Fibroblast of skin of right biceps (primary cell): ENCODE results near the gene ARAP1.
A peak's percentile ranks its signal among the peaks of the same experiment; 100 is the strongest.

Experiments used
- DNase-seq: peaks from one replicate; pipeline ENCODE4 v3.0.0-alpha.2; 2013

The ARAP1 gene

GRCh38 chr11:72702577-72703241 lies 49.5 kb downstream of the ARAP1 start:
- DNase-seq, result no peak

DNA sequence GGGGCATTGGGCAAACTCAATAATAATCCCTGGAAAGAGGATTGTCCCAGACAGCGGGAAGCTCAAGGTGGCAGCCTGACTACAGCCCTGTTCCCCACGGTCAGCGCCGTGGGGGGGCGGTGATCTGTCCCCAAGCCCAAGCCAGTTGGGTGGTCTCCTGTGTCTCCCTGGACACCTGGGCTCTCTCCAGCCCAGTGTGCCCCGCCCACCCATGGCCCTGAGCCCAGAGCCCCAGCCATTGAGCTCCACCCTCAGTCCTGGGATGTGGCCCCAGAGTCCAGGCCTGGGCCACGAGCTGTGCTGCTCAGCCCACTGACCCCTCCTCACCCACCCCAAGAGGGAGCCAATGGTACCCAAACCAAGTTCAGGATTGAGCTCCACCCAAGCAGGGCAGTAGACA lies 50.1 kb downstream of the ARAP1 start:
- DNase-seq, result no peak

DNA sequence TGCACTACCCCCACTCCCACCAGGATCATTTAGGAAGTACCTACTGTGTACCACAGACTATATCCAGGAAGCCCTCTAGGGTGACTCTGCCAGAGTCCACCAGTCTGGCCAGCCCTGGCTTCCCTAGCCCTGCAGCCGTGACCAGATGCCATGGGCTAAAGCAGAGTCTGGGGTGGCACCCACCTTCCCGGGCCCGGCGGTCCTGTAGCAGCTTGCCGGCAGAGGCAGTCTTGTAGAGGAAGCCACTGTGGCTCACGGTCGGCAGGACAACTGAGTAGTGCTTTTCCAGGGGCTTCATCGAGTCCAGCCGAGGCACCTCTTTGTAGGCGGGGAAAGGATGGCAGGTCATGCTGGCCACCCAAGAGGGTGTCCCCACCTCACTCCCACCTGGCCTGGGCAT lies 50.7 kb downstream of the ARAP1 start:
- no peak for DNase-seq

- peak; percentile 34 for DNase-seq
Measured at GRCh38 chr11:72700146-72700545, 52.1 kb downstream of the ARAP1 start.

DNA sequence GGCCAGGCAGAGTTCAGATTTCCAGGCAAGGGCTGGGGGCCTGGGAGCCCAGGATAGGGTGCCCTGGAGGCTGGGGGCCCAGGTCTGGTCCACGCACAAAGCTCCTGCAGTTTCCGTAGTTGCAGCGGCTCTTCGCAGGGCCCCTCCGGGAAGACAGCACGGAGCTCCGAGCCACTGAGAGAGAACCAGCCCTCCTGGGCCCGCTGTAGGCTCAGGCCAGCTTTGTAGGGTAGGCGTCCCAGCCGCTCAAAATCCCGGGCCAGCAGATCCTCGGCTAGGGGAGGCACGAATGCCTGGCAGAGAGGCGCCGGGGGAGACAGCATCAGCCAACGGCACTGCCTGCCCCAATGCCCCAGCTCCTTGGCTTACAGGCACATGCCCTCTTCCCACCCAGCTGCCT lies 54.4 kb downstream of the ARAP1 start:
- no peak for DNase-seq

GRCh38 chr11:72696866-72697700 lies 55.1 kb downstream of the ARAP1 start:
- DNase-seq, result no peak

GRCh38 chr11:72695354-72695753 lies 56.9 kb downstream of the ARAP1 start:
- no peak for DNase-seq

DNA sequence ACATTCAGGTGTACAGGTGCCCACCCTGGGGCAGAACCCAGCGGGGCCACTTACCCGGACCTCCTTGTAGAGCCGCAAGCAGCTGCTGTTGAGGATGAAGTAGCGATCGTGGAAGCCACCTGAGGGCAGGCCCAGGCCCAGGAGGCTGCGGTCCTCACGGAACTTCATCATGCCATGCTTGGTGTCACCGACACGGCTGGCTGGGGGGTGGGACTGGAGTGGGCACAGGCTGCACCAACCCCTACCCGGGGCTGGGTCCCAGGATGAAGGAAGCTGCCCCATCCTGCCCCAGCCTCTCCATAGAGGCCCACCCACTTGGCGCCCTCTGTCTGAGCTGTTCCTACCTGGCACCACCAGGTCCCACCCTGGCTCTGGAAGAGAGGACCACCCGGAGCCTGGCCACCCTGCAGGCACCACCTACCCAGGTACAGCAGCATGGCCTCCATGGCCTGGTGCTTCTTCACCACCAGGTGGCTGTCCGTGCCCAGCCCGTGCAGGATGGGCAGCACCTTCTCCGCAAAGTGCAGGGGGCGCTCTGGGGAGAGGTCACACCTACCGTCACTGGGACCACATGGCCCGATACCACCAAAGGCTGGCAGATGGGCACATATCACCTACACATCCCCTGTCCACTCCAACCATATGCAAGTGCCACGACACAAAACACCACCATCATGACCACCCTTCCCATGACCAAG lies 58.8 kb downstream of the ARAP1 start:
- no peak for DNase-seq

- no peak for DNase-seq
Measured at GRCh38 chr11:72692498-72693237, 59.5 kb downstream of the ARAP1 start.

- DNase-seq, result peak; percentile 17
Measured at GRCh38 chr11:72690166-72690565, 62.0 kb downstream of the ARAP1 start.

DNA sequence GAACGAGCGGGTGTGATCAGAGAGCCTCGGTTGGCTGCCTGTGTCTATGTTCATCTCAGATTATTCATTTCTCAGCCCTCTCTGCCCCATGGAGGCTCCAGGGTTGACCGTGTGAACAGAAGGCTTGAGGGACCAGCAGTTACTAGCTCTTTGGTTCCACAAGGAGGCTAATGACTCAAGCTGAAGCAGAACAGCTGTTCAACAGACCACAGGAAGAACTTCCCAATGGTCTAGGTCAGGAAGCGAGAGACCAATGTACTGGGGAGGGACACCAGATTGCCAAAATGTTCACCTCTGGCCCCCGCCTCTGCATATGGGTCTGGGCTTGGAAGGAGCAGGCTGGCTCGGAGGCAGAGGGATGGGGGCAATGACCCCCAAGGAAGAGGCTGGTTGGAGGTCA lies 63.3 kb downstream of the ARAP1 start:
- no peak for DNase-seq

GRCh38 chr11:72688486-72688885 lies 63.7 kb downstream of the ARAP1 start:
- DNase-seq, result no peak

DNA sequence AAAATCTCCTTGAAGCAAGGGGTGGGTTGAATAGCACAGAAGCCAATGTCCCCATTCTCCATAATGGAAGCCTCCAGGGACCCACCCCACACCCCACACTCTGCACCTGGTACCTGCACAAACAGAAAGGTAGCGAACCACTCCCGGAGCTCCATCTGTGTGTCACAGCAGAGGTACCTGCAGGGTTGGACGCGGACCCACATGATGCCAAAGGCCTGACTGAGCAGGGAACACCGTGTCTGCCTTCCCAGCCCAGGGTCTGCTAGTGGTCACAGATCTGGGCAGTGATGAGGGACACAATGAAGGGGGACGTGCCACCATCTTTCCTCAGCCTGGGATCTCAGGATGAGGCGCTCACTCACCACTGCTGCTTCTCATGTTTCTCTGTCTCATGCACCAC lies 64.9 kb downstream of the ARAP1 start:
- no peak for DNase-seq

GRCh38 chr11:72686639-72687220 lies 65.5 kb downstream of the ARAP1 start:
- peak; percentile 43 for DNase-seq

DNA sequence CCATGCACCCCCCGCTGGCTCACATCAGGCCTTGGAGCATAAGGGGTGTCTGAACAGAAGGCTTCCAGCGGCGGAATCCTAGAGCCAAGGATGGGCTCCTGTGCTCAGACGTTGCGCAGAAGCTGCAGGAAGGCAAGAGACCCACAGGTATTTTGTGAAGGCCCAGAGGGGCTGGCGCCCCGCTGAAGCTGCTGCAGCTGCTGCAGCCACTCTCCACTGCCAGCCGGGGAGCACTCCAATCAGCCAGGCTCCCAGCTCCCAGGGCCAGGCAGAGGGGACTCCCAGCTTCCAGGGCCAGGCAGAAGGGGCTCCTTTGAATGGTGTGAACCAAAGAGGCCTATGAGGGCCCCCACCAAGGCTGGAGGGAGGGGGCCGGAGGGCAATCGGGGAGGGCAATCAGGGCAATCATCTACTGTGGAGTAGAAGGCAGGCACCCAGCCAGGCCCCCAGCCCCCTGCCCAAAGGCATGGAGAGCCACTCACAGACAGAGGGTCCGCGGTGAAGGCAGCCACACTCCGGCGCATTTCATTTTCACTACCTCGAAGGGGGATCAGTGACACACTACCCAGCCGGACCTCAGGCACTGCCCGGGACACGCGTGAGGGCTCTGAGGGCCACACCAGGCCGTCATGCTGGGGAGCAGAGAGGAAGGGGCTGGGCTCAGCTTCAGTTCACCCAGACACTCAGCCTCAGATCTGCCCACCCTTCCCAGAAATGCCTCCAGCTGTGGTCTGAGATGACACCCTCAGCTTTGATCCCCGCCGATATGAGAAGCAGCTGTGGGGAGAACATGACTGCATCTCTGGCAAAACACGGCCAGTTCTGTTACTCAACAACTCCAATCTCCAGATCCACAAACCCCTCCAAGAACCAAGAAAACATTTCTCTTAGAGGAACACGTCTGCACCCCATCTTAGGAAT lies 66.4 kb downstream of the ARAP1 start:
- DNase-seq, result peak; percentile 43

DNA sequence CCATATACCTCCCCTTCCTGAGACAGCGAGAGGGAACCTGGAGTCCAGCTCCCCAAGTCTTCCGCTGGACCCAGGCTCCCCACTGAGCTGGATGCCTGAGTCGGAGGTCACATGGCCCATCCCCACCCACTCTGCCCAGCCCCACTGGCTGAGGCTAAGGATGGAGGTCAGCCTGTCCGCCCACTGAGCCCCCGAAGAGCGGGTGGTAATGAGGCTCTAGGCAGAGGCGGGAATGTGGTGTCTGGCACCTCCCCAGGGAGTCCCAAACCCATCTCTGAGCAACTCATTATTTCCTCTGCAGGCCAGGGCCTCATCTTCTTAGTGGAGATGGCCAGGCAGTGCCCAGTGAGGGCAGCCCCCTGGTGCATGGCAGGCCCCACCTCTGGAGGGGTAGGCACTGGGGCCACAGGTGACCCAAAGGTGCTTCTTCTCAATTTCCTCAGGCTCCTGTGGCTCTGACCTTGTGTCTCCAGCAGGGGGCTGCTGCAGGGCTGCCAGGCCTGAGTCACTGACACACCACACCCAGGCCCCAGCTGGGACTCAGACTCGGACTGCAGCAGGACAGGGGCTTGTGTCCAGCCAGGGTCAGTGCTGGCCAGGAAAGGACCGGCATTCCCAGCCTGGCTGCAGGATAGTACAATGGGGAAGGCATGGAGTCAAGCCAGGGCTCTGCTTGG lies 67.8 kb downstream of the ARAP1 start:
- peak; percentile 48 for DNase-seq

GRCh38 chr11:72683782-72684200 lies 68.4 kb downstream of the ARAP1 start:
- DNase-seq, result no peak

DNA sequence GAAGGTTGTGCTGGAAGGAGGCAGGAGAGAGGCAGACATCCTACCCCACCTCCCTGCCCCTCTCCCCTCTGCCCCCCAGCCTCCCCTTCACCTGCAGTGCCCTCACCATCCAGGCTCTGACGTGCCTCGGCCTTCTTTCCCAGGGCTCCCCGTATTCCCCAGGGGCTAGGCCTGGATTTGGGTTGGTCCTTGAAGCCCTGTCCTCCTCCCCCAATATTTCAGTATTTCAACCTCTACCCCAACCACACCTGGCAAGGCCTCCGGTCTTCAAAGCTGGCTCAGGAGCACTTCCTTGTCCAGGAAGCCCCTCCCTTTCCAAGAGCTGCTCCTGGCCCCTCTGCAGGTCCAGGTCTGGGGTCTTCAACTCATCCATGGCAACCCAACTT lies 69.4 kb downstream of the ARAP1 start:
- DNase-seq, result no peak

DNA sequence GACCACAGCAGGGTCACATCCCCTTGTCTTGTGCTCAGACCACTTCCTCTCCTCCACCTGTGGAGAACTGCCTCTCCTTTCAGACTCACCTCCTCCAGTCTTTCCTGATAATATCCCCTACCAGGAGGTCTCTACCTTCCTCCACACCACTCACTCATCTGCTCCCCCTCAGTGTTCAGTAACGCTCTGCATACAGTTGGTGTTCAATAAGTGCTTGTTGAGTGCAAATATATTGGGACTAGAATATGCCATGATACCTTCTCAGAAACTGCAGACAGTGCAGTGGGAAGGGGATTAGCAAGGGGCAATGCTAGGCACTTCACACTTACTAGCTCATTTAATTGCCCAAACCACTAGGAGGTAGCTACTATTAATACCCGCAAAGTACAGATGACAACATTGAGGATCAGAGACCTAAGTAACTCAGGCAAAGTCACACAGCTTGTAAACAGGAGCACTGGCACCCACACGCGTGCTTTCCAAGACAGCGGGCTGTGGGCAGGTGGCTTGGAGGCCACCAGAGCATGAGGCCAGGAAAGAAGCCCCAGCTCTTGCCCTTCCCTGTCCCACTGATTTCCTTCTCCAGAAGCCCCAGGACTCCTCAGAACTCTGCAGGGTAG lies 69.9 kb downstream of the ARAP1 start:
- no peak for DNase-seq
